Fibroblast of lung (primary cell): ENCODE data around the gene SLC5A8. TPM values are rescaled to one million over a fixed set of nuclear protein-coding genes. Genes with fewer than 3 reads are reported as not detected.

Source experiments
- DNase-seq, 2 donors: peaks; one replicate each; pipeline versions ENCODE4 v3.0.0 to v3.0.0-alpha.2; 2010; ENCODE audit warnings: low read depth in 2 of 2
- H2AFZ ChIP-seq: 2 replicates; pipeline ENCODE4 v1.5.1; 2012; ENCODE audit warnings: low read length, control low read depth, inconsistent platforms
- H3K27ac ChIP-seq: 2 replicates; pipeline ENCODE4 v1.5.1; 2011; ENCODE audit warnings: low read length, control low read depth; ENCODE audit not compliant: insufficient read depth
- H3K27me3 ChIP-seq: 2 replicates; pipeline ENCODE4 v1.5.1; 2011; ENCODE audit warnings: mild to moderate bottlenecking, low read length; ENCODE audit not compliant: control insufficient read depth, insufficient read depth
- H3K36me3 ChIP-seq: 2 replicates; pipeline ENCODE4 v1.5.1; 2011; ENCODE audit warnings: low read length; ENCODE audit not compliant: control insufficient read depth, insufficient read depth
- H3K4me1 ChIP-seq: 2 replicates; pipeline ENCODE4 v1.5.1; 2011; ENCODE audit warnings: low read length; ENCODE audit not compliant: control insufficient read depth, insufficient read depth; ENCODE audit errors: extremely low read depth
- H3K4me2 ChIP-seq: 2 replicates; pipeline ENCODE4 v1.5.1; 2011; ENCODE audit warnings: low read length, control low read depth; ENCODE audit not compliant: insufficient read depth; ENCODE audit errors: extremely low read depth
- H3K4me3 ChIP-seq, 4 experiments: fragments of 200-600 bp in 1 of 4; sonication (generic) in 1 of 4; replicated peaks in 1 of 4; 2 replicates each; pipeline ENCODE4 v1.5.1; 2011 to 2016; ENCODE audit warnings: low read length in 4 of 4, low read depth in 3 of 4, mild to moderate bottlenecking in 3 of 4, control low read depth in 2 of 4, inconsistent platforms in 1 of 4, mixed read lengths in 1 of 4; ENCODE audit not compliant: insufficient read depth in 1 of 4; ENCODE audit errors: control extremely low read depth in 1 of 4
- H3K79me2 ChIP-seq: 2 replicates; pipeline ENCODE4 v1.5.1; 2012; ENCODE audit warnings: mild to moderate bottlenecking, low read length, inconsistent platforms; ENCODE audit not compliant: control insufficient read depth, insufficient read depth
- H3K9ac ChIP-seq: 2 replicates; pipeline ENCODE4 v1.5.1; 2011; ENCODE audit warnings: mild to moderate bottlenecking, low read length, control low read depth; ENCODE audit not compliant: insufficient read depth
- H3K9me3 ChIP-seq: 2 replicates; pipeline ENCODE4 v1.5.1; 2012; ENCODE audit warnings: low read depth, low read length; ENCODE audit not compliant: control insufficient read depth, insufficient read depth
- H4K20me1 ChIP-seq: 2 replicates; pipeline ENCODE4 v1.5.1; 2011; ENCODE audit warnings: low read length; ENCODE audit not compliant: control insufficient read depth, insufficient read depth; ENCODE audit errors: extremely low read depth
- EZH2 ChIP-seq: IDR thresholded peaks from 2 replicates; pipeline ENCODE4 v1.5.1; 2012; ENCODE audit warnings: low read length, control low read depth, mild to moderate bottlenecking; ENCODE audit errors: missing control alignments
- polyA plus RNA-seq, 2 donors: library from polyadenylated mRNA; depleted of rRNA in 1 of 2; stranded (reverse) in 1 of 2; unstranded in 1 of 2; fragments of >200 nt; gene quantifications; 2 replicates each; pipeline ENCODE4 v1.2.1, GENCODE V29; 2011 to 2012; ENCODE audit warnings: missing spikeins in 1 of 2
- total RNA-seq: library from RNA; depleted of rRNA; stranded (reverse); fragments of >200 nt; gene quantifications from 2 replicates; pipeline ENCODE4 v1.2.1, GENCODE V29; 2014
- TF ChIP-seq, protein P1 (sequence below), 2 donors: IDR thresholded peaks in 1 of 2; conservative IDR thresholded peaks in 1 of 2; 1 replicate in 1 of 2; 2 replicates in 1 of 2; pipeline ENCODE4 v1.5.1; 2011 to 2012; ENCODE audit warnings: low read length in 2 of 2, control low read depth in 1 of 2, inconsistent platforms in 1 of 2, low read depth in 1 of 2, mild to moderate bottlenecking in 1 of 2

SLC5A8 gene
- total and polyA plus RNA-seq, 2 donors (not counting 1 experiment from before 2014, with no cell fraction given), result not detected

- H3K9ac ChIP-seq, result no peak overlapping the region
- H4K20me1 ChIP-seq, result no peaks in the 10 kb centered on the region
- no peak overlapping the region for H2AFZ ChIP-seq
- no peak overlapping the region for H3K4me3 ChIP-seq
- H3K27ac ChIP-seq, result no peak overlapping the region
- H3K4me1 ChIP-seq, result no peaks in the 10 kb centered on the region
- no peaks in the 10 kb centered on the region for H3K27me3 ChIP-seq
- H3K4me2 ChIP-seq, result no peak overlapping the region
- TF ChIP-seq, protein P1, sequence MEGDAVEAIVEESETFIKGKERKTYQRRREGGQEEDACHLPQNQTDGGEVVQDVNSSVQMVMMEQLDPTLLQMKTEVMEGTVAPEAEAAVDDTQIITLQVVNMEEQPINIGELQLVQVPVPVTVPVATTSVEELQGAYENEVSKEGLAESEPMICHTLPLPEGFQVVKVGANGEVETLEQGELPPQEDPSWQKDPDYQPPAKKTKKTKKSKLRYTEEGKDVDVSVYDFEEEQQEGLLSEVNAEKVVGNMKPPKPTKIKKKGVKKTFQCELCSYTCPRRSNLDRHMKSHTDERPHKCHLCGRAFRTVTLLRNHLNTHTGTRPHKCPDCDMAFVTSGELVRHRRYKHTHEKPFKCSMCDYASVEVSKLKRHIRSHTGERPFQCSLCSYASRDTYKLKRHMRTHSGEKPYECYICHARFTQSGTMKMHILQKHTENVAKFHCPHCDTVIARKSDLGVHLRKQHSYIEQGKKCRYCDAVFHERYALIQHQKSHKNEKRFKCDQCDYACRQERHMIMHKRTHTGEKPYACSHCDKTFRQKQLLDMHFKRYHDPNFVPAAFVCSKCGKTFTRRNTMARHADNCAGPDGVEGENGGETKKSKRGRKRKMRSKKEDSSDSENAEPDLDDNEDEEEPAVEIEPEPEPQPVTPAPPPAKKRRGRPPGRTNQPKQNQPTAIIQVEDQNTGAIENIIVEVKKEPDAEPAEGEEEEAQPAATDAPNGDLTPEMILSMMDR (conservative IDR thresholded peaks at IDR 0.05 in 1 of 2, IDR thresholded peaks at IDR 0.05 in 1 of 2; ENCODE audit: low read depth in 1 of 2, low read length in 2 of 2), result no peak
- no peak for TF ChIP-seq EZH2
- H3K79me2 ChIP-seq, result no peaks in the 10 kb centered on the region
- peak in 1 of 2 donors; percentile 3 for DNase-seq
- no peaks in the 10 kb centered on the region for H3K36me3 ChIP-seq
- H3K9me3 ChIP-seq, result no peaks in the 10 kb centered on the region
These were observed 37.7 kb downstream of the SLC5A8 start for GRCh38 chr12:101172316-101172715.

DNA sequence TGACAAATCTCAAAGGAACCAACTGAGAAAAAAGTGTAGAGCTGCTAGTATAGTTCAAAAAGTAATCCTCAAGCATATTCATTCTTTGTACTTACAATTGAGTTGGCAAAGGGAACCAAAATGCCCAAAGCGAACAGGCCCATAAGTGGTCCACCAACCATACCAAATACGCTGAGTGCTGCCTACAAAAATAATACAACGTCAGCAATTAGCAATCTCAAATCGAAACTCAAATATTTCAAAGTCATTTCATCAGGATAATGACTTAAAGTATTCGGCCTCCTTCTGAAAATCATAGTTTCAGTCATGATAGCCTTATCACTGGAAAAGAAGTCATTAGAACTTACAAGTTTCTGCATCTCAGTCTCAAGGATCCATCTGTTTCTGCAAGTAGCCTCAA, 42.0 kb downstream of the SLC5A8 start:
- Histone ChIP-seq H3K27ac (no peak overlapping the region), H3K4me2 (no peak overlapping the region), H3K9me3 (no peaks in the 10 kb centered on the region), H3K4me1 (no peaks in the 10 kb centered on the region), H3K9ac (no peak overlapping the region), H3K27me3 (no peaks in the 10 kb centered on the region), H3K79me2 (no peaks in the 10 kb centered on the region), H3K4me3 (no peak overlapping the region), H3K36me3 (no peaks in the 10 kb centered on the region), H2AFZ (no peak overlapping the region), H4K20me1 (no peaks in the 10 kb centered on the region)
- DNase-seq, result no peak
- TF ChIP-seq EZH2, result no peak
- TF ChIP-seq, protein P1 (conservative IDR thresholded peaks at IDR 0.05 in 1 of 2, IDR thresholded peaks at IDR 0.05 in 1 of 2; ENCODE audit: low read depth in 1 of 2, low read length in 2 of 2), result no peak

- DNase-seq, result no peak
- Histone ChIP-seq H3K79me2 (no peaks in the 10 kb centered on the region), H2AFZ (no peak overlapping the region), H3K27me3 (no peaks in the 10 kb centered on the region), H3K4me2 (no peak overlapping the region), H3K9me3 (no peaks in the 10 kb centered on the region), H3K9ac (no peak overlapping the region), H3K4me3 (no peak overlapping the region), H4K20me1 (no peaks in the 10 kb centered on the region), H3K4me1 (no peaks in the 10 kb centered on the region), H3K36me3 (no peaks in the 10 kb centered on the region), H3K27ac (no peak overlapping the region)
- TF ChIP-seq EZH2, result no peak
- TF ChIP-seq, protein P1 (conservative IDR thresholded peaks at IDR 0.05 in 1 of 2, IDR thresholded peaks at IDR 0.05 in 1 of 2; ENCODE audit: low read depth in 1 of 2, low read length in 2 of 2), result no peak
These were observed 43.2 kb downstream of the SLC5A8 start for GRCh38 chr12:101166866-101167265.
